ENCODE results near the gene DENND4A. TPM values are rescaled to one million over a fixed set of nuclear protein-coding genes. Genes with fewer than 3 reads are reported as not detected.

The DENND4A gene
- total and polyA plus RNA-seq, 8 donors = 20.6 to 26.3 (median 23.7) TPM

- Histone ChIP-seq H3K4me3 (no peak overlapping the region), H3K36me3 (peaks cover 0 to 30% of the 10 kb centered on the region in 2 donors), H3K9me3 (no peaks in the 10 kb centered on the region), H3K27ac (no peak overlapping the region), H3K27me3 (no peaks in the 10 kb centered on the region), H3K4me1 (no peaks in the 10 kb centered on the region)
- intact Hi-C loops (cut with DNase I) = no loop called here
- TF ChIP-seq CTCF (IDR thresholded peaks at IDR 0.05) = no peak
- ATAC-seq (no peak), DNase-seq (no peak)
Measured at GRCh38 chr15:65752151-65752700, 39.9 kb downstream of the DENND4A start.

GRCh38 chr15:65751431-65751830, 40.7 kb downstream of the DENND4A start:
- intact Hi-C loops (cut with DNase I) = no loop called here
- Histone ChIP-seq H3K4me3 (no peak overlapping the region), H3K4me1 (no peaks in the 10 kb centered on the region), H3K27ac (no peak overlapping the region), H3K27me3 (no peaks in the 10 kb centered on the region), H3K9me3 (no peaks in the 10 kb centered on the region), H3K36me3 (peaks cover 0 to 28% of the 10 kb centered on the region in 2 donors)
- no peak for DNase-seq
- no peak for ATAC-seq
- TF ChIP-seq CTCF (IDR thresholded peaks at IDR 0.05) = no peak

- no peak for ATAC-seq
- Histone ChIP-seq H3K27me3 (no peaks in the 10 kb centered on the region), H3K4me3 (no peak overlapping the region), H3K27ac (no peak overlapping the region), H3K4me1 (no peaks in the 10 kb centered on the region), H3K9me3 (no peaks in the 10 kb centered on the region), H3K36me3 (peaks cover 0 to 12% of the 10 kb centered on the region in 2 donors)
- TF ChIP-seq CTCF (IDR thresholded peaks at IDR 0.05) = no peak
- intact Hi-C loops (cut with DNase I) = no loop called here
- no peak for DNase-seq
Measured at GRCh38 chr15:65747265-65747664, 44.8 kb downstream of the DENND4A start.

- ATAC-seq = peak; percentile 68
- peaks cover 0 to 24% of the 10 kb centered on the region in 2 donors for H3K36me3 ChIP-seq
- H3K4me1 ChIP-seq = no peaks in the 10 kb centered on the region
- H3K4me3 ChIP-seq = no peak overlapping the region
- no peak for DNase-seq
- no peaks in the 10 kb centered on the region for H3K9me3 ChIP-seq
- no peaks in the 10 kb centered on the region for H3K27me3 ChIP-seq
- intact Hi-C loops (cut with DNase I) = no loop called here
- no peak for TF ChIP-seq CTCF (IDR thresholded peaks at IDR 0.05)
- no peak overlapping the region for H3K27ac ChIP-seq
Measured at GRCh38 chr15:65743637-65744252, 48.3 kb downstream of the DENND4A start.

- no peak for TF ChIP-seq CTCF (IDR thresholded peaks at IDR 0.05)
- no peak for ATAC-seq
Measured at GRCh38 chr15:65740148-65740547, 51.9 kb downstream of the DENND4A start.

More at GRCh38 chr15:65740148-65740547, 51.9 kb downstream of the DENND4A start:
- Histone ChIP-seq H3K27me3 (no peaks in the 10 kb centered on the region), H3K4me3 (no peak overlapping the region), H3K36me3 (peaks cover 0 to 56% of the 10 kb centered on the region in 2 donors), H3K4me1 (no peaks in the 10 kb centered on the region), H3K9me3 (no peaks in the 10 kb centered on the region), H3K27ac (no peak overlapping the region)
- intact Hi-C loops (cut with DNase I) = no loop called here
- no peak for DNase-seq

All from left lung (tissue), 10 donors.